SU-DHL-6 (cell line): ENCODE results near the gene SLC6A3.

Experiments used
- H2AFZ ChIP-seq: fragments of 200-600 bp; sonication (generic); 2 replicates; pipeline ENCODE4 v1.6.1; 2014; ENCODE audit warnings: low read depth, mild to moderate bottlenecking, moderate library complexity, mixed read lengths, antibody characterized with exemption, low read length; ENCODE audit not compliant: severe bottlenecking
- H3F3A ChIP-seq: fragments of 200-600 bp; shearing (Covaris generic); 2 replicates; pipeline ENCODE4 v1.6.0; 2016; ENCODE audit warnings: antibody characterized with exemption, mild to moderate bottlenecking; ENCODE audit not compliant: insufficient read depth
- H3K27ac ChIP-seq: fragments of 200-600 bp; sonication (generic); 2 replicates; pipeline ENCODE4 v1.5.1; 2016; ENCODE audit warnings: low read depth, mild to moderate bottlenecking, low read length, moderate library complexity, mixed read lengths
- H3K27me3 ChIP-seq: fragments of 200-600 bp; sonication (generic), shearing (Covaris generic); 2 replicates; pipeline ENCODE4 v1.6.0; 2014; ENCODE audit warnings: mild to moderate bottlenecking, low read length
- H3K36me3 ChIP-seq: fragments of 200-600 bp; sonication (generic); 2 replicates; pipeline ENCODE4 v1.6.1; 2014; ENCODE audit warnings: mild to moderate bottlenecking, low read length, mixed read lengths
- H3K4me2 ChIP-seq: fragments of 300-600, 200-600 bp; shearing (Covaris generic), sonication (generic); 2 replicates; pipeline ENCODE4 v1.6.0; 2014; ENCODE audit warnings: low read length, low read depth, mild to moderate bottlenecking; ENCODE audit not compliant: poor library complexity, severe bottlenecking
- H3K4me3 ChIP-seq: fragments of 200-600 bp; sonication (generic); 2 replicates; pipeline ENCODE4 v1.5.1; 2014; ENCODE audit warnings: antibody characterized with exemption, low read length, mild to moderate bottlenecking, mixed read lengths; ENCODE audit not compliant: insufficient read depth, poor library complexity, severe bottlenecking
- H3K79me2 ChIP-seq: fragments of 200-600 bp; sonication (generic); 2 replicates; pipeline ENCODE4 v1.6.1; 2014; ENCODE audit warnings: mild to moderate bottlenecking, low read length, moderate library complexity; ENCODE audit not compliant: insufficient read depth
- H3K9ac ChIP-seq: fragments of 200-600 bp; sonication (generic); 2 replicates; pipeline ENCODE4 v1.7.0; 2014; ENCODE audit warnings: mild to moderate bottlenecking, low read length
- H3K9me2 ChIP-seq: fragments of 200-600 bp; sonication (generic); replicated peaks from 2 replicates; pipeline ENCODE4 v1.6.1; 2014; ENCODE audit warnings: low read length; ENCODE audit not compliant: insufficient read depth
- H3K9me3 ChIP-seq: fragments of 200-600 bp; sonication (generic); 2 replicates; pipeline ENCODE4 v1.6.1; 2014; ENCODE audit warnings: low read length, mixed read lengths; ENCODE audit not compliant: insufficient read depth
- H4K20me1 ChIP-seq: fragments of 200-600 bp; sonication (generic); 2 replicates; pipeline ENCODE4 v1.6.1; 2014; ENCODE audit warnings: low read depth, mild to moderate bottlenecking, antibody characterized with exemption, low read length, moderate library complexity, mixed read lengths
- EZH2phosphoT487 ChIP-seq: fragments of 200-600 bp; sonication (generic), shearing (Covaris generic); conservative IDR thresholded peaks from 2 replicates; pipeline ENCODE4 v1.6.1; 2018; ENCODE audit warnings: mild to moderate bottlenecking, antibody characterized with exemption, low read length, moderate library complexity, mixed read lengths
- TF ChIP-seq, protein P1 (sequence below): fragments of 200-600 bp; sonication (generic); IDR thresholded peaks from one replicate; pipeline ENCODE4 v1.5.1; 2017; ENCODE audit warnings: antibody characterized with exemption, mild to moderate bottlenecking, low read length, moderate library complexity; ENCODE audit not compliant: insufficient read depth, poor library complexity, severe bottlenecking

Gene SLC6A3

DNA sequence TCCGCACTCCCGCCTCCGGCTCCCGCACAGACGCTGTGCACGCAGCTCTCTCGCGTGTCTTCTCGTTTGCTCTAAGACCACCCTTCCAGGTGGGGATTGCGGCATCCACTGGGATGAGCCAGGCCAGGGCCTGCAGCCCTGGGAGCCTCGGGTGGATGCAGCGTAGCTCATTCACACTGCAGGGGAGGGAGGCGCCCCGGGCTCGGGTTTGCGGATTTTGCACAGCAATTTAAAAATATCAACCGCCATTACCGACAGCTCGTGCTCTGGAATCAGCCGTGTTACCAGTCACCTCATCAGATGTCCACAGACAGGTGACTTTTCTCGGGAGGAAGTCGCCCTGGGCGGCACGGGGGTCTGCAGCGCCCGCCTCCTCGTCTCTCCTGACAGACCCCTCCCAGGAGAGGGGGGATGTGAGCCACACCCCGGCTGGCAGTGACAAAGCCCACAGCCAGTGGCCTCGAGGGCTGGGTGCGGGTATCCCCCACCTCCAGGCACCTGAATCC lies 20.8 kb upstream of the SLC6A3 start:
- H3K4me2 ChIP-seq: no peak overlapping the region
- H3K79me2 ChIP-seq: no peaks in the 10 kb centered on the region
- no peak overlapping the region for H3K27ac ChIP-seq
- H3K4me3 ChIP-seq: no peak overlapping the region
- H3K9me3 ChIP-seq: no peaks in the 10 kb centered on the region; the same call in 1 of the 2 replicates
- H3K27me3 ChIP-seq: no peaks in the 10 kb centered on the region
- no peaks in the 10 kb centered on the region for H4K20me1 ChIP-seq
- no peak overlapping the region for H2AFZ ChIP-seq
- no peaks in the 10 kb centered on the region for H3F3A ChIP-seq
- H3K9ac ChIP-seq: no peak overlapping the region
- TF ChIP-seq, protein P1, sequence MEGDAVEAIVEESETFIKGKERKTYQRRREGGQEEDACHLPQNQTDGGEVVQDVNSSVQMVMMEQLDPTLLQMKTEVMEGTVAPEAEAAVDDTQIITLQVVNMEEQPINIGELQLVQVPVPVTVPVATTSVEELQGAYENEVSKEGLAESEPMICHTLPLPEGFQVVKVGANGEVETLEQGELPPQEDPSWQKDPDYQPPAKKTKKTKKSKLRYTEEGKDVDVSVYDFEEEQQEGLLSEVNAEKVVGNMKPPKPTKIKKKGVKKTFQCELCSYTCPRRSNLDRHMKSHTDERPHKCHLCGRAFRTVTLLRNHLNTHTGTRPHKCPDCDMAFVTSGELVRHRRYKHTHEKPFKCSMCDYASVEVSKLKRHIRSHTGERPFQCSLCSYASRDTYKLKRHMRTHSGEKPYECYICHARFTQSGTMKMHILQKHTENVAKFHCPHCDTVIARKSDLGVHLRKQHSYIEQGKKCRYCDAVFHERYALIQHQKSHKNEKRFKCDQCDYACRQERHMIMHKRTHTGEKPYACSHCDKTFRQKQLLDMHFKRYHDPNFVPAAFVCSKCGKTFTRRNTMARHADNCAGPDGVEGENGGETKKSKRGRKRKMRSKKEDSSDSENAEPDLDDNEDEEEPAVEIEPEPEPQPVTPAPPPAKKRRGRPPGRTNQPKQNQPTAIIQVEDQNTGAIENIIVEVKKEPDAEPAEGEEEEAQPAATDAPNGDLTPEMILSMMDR: no peak
- TF ChIP-seq EZH2phosphoT487: no peak
- no peaks in the 10 kb centered on the region for H3K36me3 ChIP-seq
- no peaks in the 10 kb centered on the region for H3K9me2 ChIP-seq

DNA sequence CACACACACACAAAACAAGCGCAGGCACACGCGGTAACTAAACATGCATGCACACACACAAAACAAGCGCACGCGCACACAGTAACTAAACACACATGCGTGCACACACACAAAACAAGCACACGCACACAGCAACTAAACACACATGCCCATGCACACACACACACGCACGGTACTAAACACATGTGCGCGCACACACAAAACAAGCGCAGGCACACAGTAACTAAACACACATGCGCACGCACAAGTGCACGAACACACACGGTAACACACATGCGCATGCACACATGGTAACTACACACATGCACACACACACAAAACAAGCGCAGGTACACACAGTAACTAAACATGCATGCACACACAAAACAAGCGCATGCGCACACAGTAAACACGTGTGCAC lies 19.9 kb upstream of the SLC6A3 start:
- no peaks in the 10 kb centered on the region; the same call in 1 of the 2 replicates for H3K9me3 ChIP-seq
- H3F3A ChIP-seq: no peaks in the 10 kb centered on the region
- no peaks in the 10 kb centered on the region for H3K9me2 ChIP-seq
- H3K4me3 ChIP-seq: no peak overlapping the region
- no peak overlapping the region for H3K4me2 ChIP-seq
- no peaks in the 10 kb centered on the region for H4K20me1 ChIP-seq
- no peak overlapping the region for H3K9ac ChIP-seq
- no peaks in the 10 kb centered on the region for H3K36me3 ChIP-seq
- no peak overlapping the region for H3K27ac ChIP-seq
- TF ChIP-seq, protein P1: no peak
- no peak for TF ChIP-seq EZH2phosphoT487
- no peaks in the 10 kb centered on the region for H3K27me3 ChIP-seq
- H3K79me2 ChIP-seq: no peaks in the 10 kb centered on the region
- no peak overlapping the region for H2AFZ ChIP-seq

DNA sequence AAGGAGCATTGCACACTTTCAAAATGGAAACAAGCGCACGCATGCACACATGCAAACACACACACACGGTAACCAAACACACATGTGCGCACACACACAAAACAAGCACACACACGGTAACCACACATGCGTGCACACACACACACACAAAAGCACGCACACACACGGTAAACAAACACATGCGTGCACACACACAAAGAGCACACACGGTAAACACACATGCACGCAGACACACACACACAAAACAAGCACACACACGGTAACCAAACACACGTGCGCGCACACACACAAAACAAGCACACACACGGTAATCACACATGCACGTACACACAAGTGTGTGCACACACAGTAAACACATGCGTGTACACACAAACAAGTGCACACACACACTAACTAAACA lies 19.3 kb upstream of the SLC6A3 start:
- Histone ChIP-seq H3K27ac (no peak overlapping the region), H3K27me3 (no peaks in the 10 kb centered on the region), H3K9me3 (no peaks in the 10 kb centered on the region; the same call in 1 of the 2 replicates), H2AFZ (no peak overlapping the region), H3K9ac (no peak overlapping the region), H3K4me2 (no peak overlapping the region), H4K20me1 (no peaks in the 10 kb centered on the region), H3K4me3 (no peak overlapping the region), H3F3A (no peaks in the 10 kb centered on the region), H3K36me3 (no peaks in the 10 kb centered on the region), H3K79me2 (no peaks in the 10 kb centered on the region), H3K9me2 (no peaks in the 10 kb centered on the region)
- TF ChIP-seq, protein P1: no peak
- TF ChIP-seq EZH2phosphoT487: no peak
